ENCODE measurements around the gene ATP5F1B. TPM values are rescaled to one million over a fixed set of nuclear protein-coding genes. Genes with fewer than 3 reads are reported as not detected.

The ATP5F1B gene
- total and polyA plus RNA-seq, 2 of the 8 experiments (the other 6 are each of a cell fraction or from before 2014, with no cell fraction given), result 900 to 1,522 TPM

DNA sequence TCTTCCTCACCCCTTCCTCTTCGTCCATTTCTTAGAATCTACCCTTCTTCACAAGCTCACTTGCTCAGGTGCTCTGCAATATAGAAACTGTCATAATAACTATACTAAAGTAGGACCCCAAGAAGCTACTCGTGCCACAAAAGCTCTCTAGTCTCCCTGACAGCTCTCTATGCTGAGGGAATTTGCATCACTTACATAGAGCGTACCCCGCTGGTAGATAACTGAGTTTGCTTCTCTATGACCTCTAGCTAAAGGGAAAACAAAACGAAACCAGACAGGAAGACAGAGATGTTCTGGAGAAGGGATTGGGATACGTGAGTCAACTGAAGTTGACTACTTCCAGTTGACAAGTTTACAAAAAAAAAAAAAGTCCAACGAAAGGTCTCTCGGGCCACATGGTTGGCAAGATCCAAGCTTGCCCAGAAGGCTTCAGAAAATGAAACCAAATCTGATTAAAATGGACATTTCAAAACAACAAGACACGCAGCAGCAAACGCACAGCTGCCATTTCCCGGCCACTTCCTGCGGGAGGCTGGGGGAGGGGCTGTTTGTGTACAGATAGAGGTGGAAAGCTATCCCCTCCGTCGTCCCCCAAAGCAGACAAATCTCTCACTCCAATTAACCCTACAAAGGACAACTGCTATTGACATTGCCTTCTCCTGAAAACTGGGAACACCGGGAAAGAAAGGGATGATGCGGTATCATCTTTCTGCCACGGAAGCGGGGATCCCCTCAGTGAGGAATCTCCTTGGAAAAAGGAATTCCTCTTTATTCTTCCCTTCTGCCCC, 16.9 kb downstream of the ATP5F1B start:
- no peak overlapping the region for H2AK5ac ChIP-seq (ENCODE audit: low read depth, low read length)
- H3K9ac ChIP-seq (replicated peaks in 1 of 4; ENCODE audit: extremely low read depth in 1 of 4, low read depth in 3 of 4, low read length in 3 of 4), result peak overlapping the region in 3 of 4 experiments; percentile 25 to 68 (median 65); a peak in 5 of 7 replicates
- peak overlapping the region; percentile 52; the same call in 1 of the 2 replicates for H3K18ac ChIP-seq (ENCODE audit: extremely low read depth, low read length)
- H3K27me3 ChIP-seq (replicated peaks in 1 of 4; ENCODE audit: control insufficient read depth in 3 of 4, extremely low read depth in 1 of 4, insufficient read depth in 3 of 4, low read length in 3 of 4), result no peaks in the 10 kb centered on the region
- peak overlapping the region; percentile 86 to 89 for H3K4me2 ChIP-seq (ENCODE audit: insufficient read depth in 1 of 2, low read depth in 2 of 2, low read length in 2 of 2)
- H3K27ac ChIP-seq (ENCODE audit: low read depth, low read length), result no peak overlapping the region
- H2BK15ac ChIP-seq (ENCODE audit: low read length), result no peak overlapping the region
- peak overlapping the region; percentile 65 to 93 (median 88) for H3K4me3 ChIP-seq (ENCODE audit: extremely low read depth in 1 of 4, insufficient read depth in 2 of 4, low read depth in 3 of 4, low read length in 4 of 4)
- POLR2A ChIA-PET (ENCODE audit: partially characterized antibody), result interaction anchor here (0.6 to 3.4 kb wide), 27 partner anchors 9 to 483 kb away, joined by 3 to 34 read pairs (median 4); partner anchors contain the start of genes ATP5F1B, NACA, PTGES3 and RBMS2
- DNase-seq (ENCODE audit: low read depth in 1 of 2, low spot score in 2 of 2), result peak in 1 of 2 experiments; percentile 52
- H4K20me1 ChIP-seq (replicated peaks in 1 of 2; ENCODE audit: control insufficient read depth in 1 of 2, insufficient read depth in 2 of 2, low read length in 2 of 2), result peaks cover 0 to 4% of the 10 kb centered on the region in 2 experiments
- peaks cover 13 to 66% of the 10 kb centered on the region in 2 experiments for H3K79me2 ChIP-seq (ENCODE audit: control insufficient read depth in 1 of 2, insufficient read depth in 2 of 2, low read length in 2 of 2)
- H4K5ac ChIP-seq (ENCODE audit: insufficient read length, low read depth, low read length), result no peak overlapping the region
- no peaks in the 10 kb centered on the region for H3K9me3 ChIP-seq (ENCODE audit: insufficient read depth in 2 of 2, low read depth in 1 of 2, low read length in 1 of 2)
- H3K56ac ChIP-seq (replicated peaks; ENCODE audit: insufficient read length, low read depth, low read length), result no peak overlapping the region
- no peak overlapping the region for H2BK12ac ChIP-seq (ENCODE audit: low read depth, low read length)
- no peak for FAIRE-seq
- no peak overlapping the region for H3K4ac ChIP-seq (replicated peaks; ENCODE audit: insufficient read length, low read depth, low read length)
- H4K91ac ChIP-seq (replicated peaks; ENCODE audit: insufficient read length, low read length), result no peak overlapping the region
- peaks cover under 1% of the 10 kb centered on the region; the same call in 1 of the 2 replicates for H3K79me1 ChIP-seq (ENCODE audit: low read depth, low read length)
- no peak overlapping the region for H2BK120ac ChIP-seq (replicated peaks; ENCODE audit: low read depth, low read length)
- peaks cover 8% of the 10 kb centered on the region for H3K23me2 ChIP-seq (ENCODE audit: low read depth, low read length)
- no peak overlapping the region for H4K8ac ChIP-seq (ENCODE audit: extremely low read depth, insufficient read depth, low read length)
- CTCF ChIA-PET (ENCODE audit: partially characterized antibody), result interaction anchor here (0.6 to 11.2 kb wide), 15 partner anchors 7 to 496 kb away, joined by 3 to 107 read pairs (median 4); partner anchors contain the start of gene IL23A
- H2BK20ac ChIP-seq (ENCODE audit: low read length), result no peak overlapping the region
- 0 out of 2 replicates have a peak overlapping the region, but pooled peaks have one; percentile 61 for H2BK5ac ChIP-seq (ENCODE audit: low read depth, low read length)
- 3% methylated on average over 18 of the region's 18 CpGs; no CpG with 5 or more reads in 1 of the 2 experiments for WGBS, 2 experiments (ENCODE audit: extremely low coverage in 1 of 2, insufficient coverage in 1 of 2, insufficient read length in 1 of 2, insufficient replicate concordance in 2 of 2, low coverage in 1 of 2, low lambda C conversion rate in 2 of 2, missing lambda C conversion rate in 1 of 2)
- peaks cover 14 to 29% (median 23%) of the 10 kb centered on the region in 4 experiments for H3K4me1 ChIP-seq (replicated peaks in 1 of 4; ENCODE audit: control insufficient read depth in 3 of 4, insufficient read depth in 4 of 4, low read length in 3 of 4)
- no peak overlapping the region for H3K14ac ChIP-seq (ENCODE audit: insufficient read length)
- TF ChIP-seq BACH1 (IDR thresholded peaks at IDR 0.05; ENCODE audit: low read length) (no peak), HDAC6 (IDR thresholded peaks at IDR 0.05; ENCODE audit: low read depth, low read length) (no peak), HDAC2 (IDR thresholded peaks at IDR 0.05; ENCODE audit: borderline replicate concordance in 1 of 2, low read depth in 2 of 2, low read length in 2 of 2) (0 out of 4 replicates have a peak, but pooled peaks of 1 of the 2 experiments have one; percentile 65), TAF1 (IDR thresholded peaks at IDR 0.05; ENCODE audit: low read depth, low read length) (0 out of 2 replicates have a peak, but pooled peaks have one; percentile 33), SIN3A (conservative IDR thresholded peaks at IDR 0.05 in 1 of 2, IDR thresholded peaks at IDR 0.05 in 1 of 2; ENCODE audit: low read depth in 1 of 2, low read length in 2 of 2) (peak; percentile 67 to 84; a peak in 1 of 4 replicates), SAP30 (IDR thresholded peaks at IDR 0.05; ENCODE audit: insufficient read depth, insufficient replicate concordance, low read length) (peak; percentile 78)
- no peak overlapping the region for H2AFZ ChIP-seq (ENCODE audit: low read length)
- H3K36me3 ChIP-seq (ENCODE audit: control insufficient read depth in 2 of 4, insufficient read depth in 4 of 4, low read length in 3 of 4), result peaks cover 0 to 5% (median 0%) of the 10 kb centered on the region in 4 experiments; a peak in 1 of 8 replicates
- no peak overlapping the region for H3K23ac ChIP-seq (ENCODE audit: insufficient read length)
